ENCODE data around the gene UCK1. TPM values are rescaled to one million over a fixed set of nuclear protein-coding genes. Genes with fewer than 3 reads are reported as not detected.

The UCK1 gene
- total RNA-seq, 1 experiment from 2014 or later: 31.7 TPM

DNA sequence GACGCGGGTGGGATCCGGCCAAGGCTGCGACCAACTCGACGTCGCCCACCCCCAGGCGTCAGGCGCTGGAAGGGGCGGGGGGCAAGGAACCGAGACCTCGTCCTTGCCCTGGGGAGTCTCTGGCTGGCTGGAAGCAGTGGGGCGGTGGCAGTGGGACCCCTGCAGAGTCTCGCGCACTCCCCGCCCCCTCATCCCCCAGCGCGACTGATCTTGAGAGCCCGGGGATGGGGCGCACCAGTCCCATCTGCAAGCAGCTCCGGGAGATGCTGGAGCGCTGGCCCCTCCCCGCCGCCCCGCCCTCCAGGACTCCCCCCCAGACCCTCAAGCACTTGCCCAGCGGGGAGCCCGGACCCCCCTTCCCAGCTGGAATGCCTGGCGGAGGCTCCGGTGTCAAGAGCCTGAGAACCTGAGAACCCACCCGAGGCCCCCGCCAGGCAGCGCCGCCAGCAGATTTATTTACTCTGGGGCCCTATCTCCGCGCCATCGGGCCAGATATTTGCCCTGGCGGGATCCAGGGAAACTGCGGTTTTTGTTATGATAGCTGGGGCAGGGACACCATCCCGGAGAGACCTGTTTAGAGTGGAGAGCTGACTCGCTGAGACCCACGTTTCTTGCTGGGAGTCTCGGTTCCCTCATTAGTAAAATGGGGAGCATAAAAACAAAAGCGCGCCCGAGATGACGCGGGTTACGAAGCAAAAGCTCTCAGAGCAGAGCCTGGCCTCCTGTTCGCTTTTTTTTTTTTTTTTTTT, 15.4 kb upstream of the UCK1 start:
- Histone ChIP-seq H3K36me3 (ENCODE audit: low read depth) (no peaks in the 10 kb centered on the region), H3F3A (ENCODE audit: insufficient read depth, low read depth) (no peaks in the 10 kb centered on the region), H3K9me3 (ENCODE audit: insufficient read depth, low read depth) (peaks cover 17% of the 10 kb centered on the region), H3K4me1 (replicated peaks; ENCODE audit: insufficient read depth) (peaks cover 21% of the 10 kb centered on the region), H3K4me3 (peak overlapping the region; percentile 40; the same call in 1 of the 2 replicates), H3K27ac (no peak overlapping the region), H3K27me3 (ENCODE audit: insufficient read depth, low read depth) (peaks cover 64% of the 10 kb centered on the region), H3K9me2 (ENCODE audit: insufficient read depth) (no peaks in the 10 kb centered on the region), H3K79me2 (ENCODE audit: low read depth) (no peaks in the 10 kb centered on the region), H3K4me2 (peak overlapping the region; percentile 72), H2AFZ (no peak overlapping the region), H4K20me1 (ENCODE audit: insufficient read depth) (no peaks in the 10 kb centered on the region)
- peak; percentile 51 to 69 for DNase-seq
- no TSS peak for BruUV-seq (replicated peaks)
- TF ChIP-seq EZH2 (IDR thresholded peaks at IDR 0.05; ENCODE audit: low read depth): no peak
- TF ChIP-seq, protein P1, sequence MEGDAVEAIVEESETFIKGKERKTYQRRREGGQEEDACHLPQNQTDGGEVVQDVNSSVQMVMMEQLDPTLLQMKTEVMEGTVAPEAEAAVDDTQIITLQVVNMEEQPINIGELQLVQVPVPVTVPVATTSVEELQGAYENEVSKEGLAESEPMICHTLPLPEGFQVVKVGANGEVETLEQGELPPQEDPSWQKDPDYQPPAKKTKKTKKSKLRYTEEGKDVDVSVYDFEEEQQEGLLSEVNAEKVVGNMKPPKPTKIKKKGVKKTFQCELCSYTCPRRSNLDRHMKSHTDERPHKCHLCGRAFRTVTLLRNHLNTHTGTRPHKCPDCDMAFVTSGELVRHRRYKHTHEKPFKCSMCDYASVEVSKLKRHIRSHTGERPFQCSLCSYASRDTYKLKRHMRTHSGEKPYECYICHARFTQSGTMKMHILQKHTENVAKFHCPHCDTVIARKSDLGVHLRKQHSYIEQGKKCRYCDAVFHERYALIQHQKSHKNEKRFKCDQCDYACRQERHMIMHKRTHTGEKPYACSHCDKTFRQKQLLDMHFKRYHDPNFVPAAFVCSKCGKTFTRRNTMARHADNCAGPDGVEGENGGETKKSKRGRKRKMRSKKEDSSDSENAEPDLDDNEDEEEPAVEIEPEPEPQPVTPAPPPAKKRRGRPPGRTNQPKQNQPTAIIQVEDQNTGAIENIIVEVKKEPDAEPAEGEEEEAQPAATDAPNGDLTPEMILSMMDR (conservative IDR thresholded peaks at IDR 0.05): no peak
- CTCF ChIA-PET: interaction anchor here (0.5 to 0.7 kb wide), 4 partner anchors 44 to 1036 kb away, joined by 4 to 7 read pairs (median 4); partner anchors contain the start of gene BARHL1
- POLR2A ChIA-PET (ENCODE audit: unreplicated experiment): interaction anchor here (0.8 kb wide), 1 partner anchor 216 kb away, joined by 11 read pairs; no protein-coding TSS in a partner anchor
- intact Hi-C loops (cut with micrococcal nuclease; ENCODE audit: unreplicated experiment): no loop called here

DNA sequence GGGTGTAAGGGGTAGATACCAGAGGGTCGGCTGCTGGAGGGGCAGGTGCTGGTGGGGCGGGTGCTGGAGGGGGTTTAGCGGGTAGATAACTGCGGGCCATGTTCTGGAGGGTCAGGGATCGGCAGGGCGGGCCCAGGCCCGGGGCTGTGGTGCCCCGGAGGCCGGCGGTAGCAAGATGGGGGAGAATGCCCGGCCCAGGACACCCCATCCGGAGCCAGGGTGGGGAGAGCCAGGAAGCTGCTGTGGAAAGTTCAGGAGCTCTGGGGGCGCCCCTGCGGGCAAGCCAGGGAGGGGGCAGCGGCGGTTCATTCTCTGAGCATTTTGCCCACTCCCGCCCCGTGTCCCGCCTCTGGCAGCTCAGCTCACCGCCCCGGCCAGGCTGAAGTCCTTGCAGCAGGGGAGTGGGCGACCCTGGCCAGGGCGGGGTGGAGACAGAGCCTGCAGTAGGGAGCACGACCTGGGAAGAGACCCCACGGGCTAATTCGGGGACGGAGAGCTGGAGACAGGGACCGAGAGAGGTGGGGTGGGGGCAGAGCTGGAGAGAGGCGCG, 14.8 kb upstream of the UCK1 start:
- ChIA-PET CTCF (interaction anchor here (0.5 kb wide), 1 partner anchor 44 kb away, joined by 4 read pairs; no protein-coding TSS in a partner anchor), POLR2A (ENCODE audit: unreplicated experiment) (no interaction called here)
- Histone ChIP-seq H3K36me3 (ENCODE audit: low read depth) (no peaks in the 10 kb centered on the region), H3K79me2 (ENCODE audit: low read depth) (no peaks in the 10 kb centered on the region), H3K9me2 (ENCODE audit: insufficient read depth) (no peaks in the 10 kb centered on the region), H2AFZ (no peak overlapping the region), H3K4me2 (peak overlapping the region; percentile 72), H3K27ac (no peak overlapping the region), H3K4me1 (replicated peaks; ENCODE audit: insufficient read depth) (peaks cover 21% of the 10 kb centered on the region), H3K9me3 (ENCODE audit: insufficient read depth, low read depth) (peaks cover 17% of the 10 kb centered on the region), H3F3A (ENCODE audit: insufficient read depth, low read depth) (no peaks in the 10 kb centered on the region), H3K4me3 (no peak overlapping the region), H4K20me1 (ENCODE audit: insufficient read depth) (no peaks in the 10 kb centered on the region), H3K27me3 (ENCODE audit: insufficient read depth, low read depth) (peaks cover 64% of the 10 kb centered on the region)
- DNase-seq: no peak
- BruUV-seq (replicated peaks): no TSS peak
- TF ChIP-seq, protein P1 (conservative IDR thresholded peaks at IDR 0.05): no peak
- TF ChIP-seq EZH2 (IDR thresholded peaks at IDR 0.05; ENCODE audit: low read depth): no peak
- intact Hi-C loops (cut with micrococcal nuclease; ENCODE audit: unreplicated experiment): no loop called here

DNA sequence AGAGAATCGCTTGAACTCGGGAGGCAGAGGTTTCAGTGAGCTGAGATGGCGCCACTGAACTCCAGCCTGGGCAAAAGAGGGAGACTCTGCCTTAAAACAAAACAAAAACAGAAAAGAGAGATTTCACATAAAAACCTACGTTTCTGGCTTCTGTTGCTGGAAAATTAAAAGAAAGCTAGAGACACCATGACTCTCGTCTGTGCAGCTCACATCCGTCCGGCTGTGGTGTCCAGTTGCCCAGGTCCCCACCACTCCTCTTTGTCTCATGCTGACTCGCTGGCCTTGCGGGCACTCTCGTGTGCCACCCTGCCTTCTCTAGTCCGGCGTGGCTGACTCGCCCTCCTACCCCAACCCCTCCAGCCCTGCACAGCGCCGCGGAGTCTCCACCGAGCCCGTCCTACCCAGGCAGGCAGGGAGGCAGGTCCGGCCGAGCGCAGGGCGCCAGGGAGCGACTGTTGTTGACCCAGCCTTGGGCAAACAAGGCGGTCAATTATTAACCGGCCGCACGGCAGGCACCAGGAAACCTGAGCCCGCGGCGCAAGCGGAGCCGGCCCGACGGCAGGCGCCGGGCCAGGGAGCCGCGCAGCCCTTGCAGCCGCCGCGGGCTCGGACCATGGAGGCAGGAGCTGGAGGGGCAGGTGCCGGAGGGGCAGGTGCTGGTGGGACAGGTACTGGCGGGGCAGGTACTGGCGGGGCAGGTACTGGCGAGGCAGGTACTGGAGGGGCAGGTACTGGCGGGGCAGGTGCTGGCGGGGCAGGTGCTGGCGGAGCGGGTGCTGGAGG, 14.1 kb upstream of the UCK1 start, which contains the start of gene PRRT1B:
PRRT1B (plus strand) TSS at position 521 of the 783 bp plus-strand sequence; CDS start at position 614, 93 bp downstream.
- H3K4me3 ChIP-seq: peak within 1 kb of the TSS; percentile 40; the same call in 1 of the 2 replicates
- POLR2A ChIA-PET (ENCODE audit: unreplicated experiment): no interaction called here

More for the DNA sequence above, 14.1 kb upstream of the UCK1 start, which contains the start of gene PRRT1B:
- no peaks in the 10 kb centered on the region for H3K9me2 ChIP-seq (ENCODE audit: insufficient read depth)
- no peak within 1 kb of the TSS for H3K27ac ChIP-seq
- no peaks in the 10 kb centered on the region for H4K20me1 ChIP-seq (ENCODE audit: insufficient read depth)
- no peaks in the 10 kb centered on the region for H3F3A ChIP-seq (ENCODE audit: insufficient read depth, low read depth)
- H2AFZ ChIP-seq: peak within 1 kb of the TSS; percentile 78
- H3K36me3 ChIP-seq (ENCODE audit: low read depth): no peaks in the 10 kb centered on the region
- CTCF ChIA-PET: interaction anchor here (0.6 to 0.7 kb wide), 2 partner anchors 21 to 357 kb away, joined by 4 to 5 read pairs; no protein-coding TSS in a partner anchor
- no peaks in the 10 kb centered on the region for H3K79me2 ChIP-seq (ENCODE audit: low read depth)
- peaks cover 17% of the 10 kb centered on the region for H3K9me3 ChIP-seq (ENCODE audit: insufficient read depth, low read depth)
- no peak for TF ChIP-seq EZH2 (IDR thresholded peaks at IDR 0.05; ENCODE audit: low read depth)
- TF ChIP-seq, protein P1 (conservative IDR thresholded peaks at IDR 0.05): no peak
- peak; percentile 68 to 71 for DNase-seq
- no TSS peak for BruUV-seq (replicated peaks)
- H3K4me1 ChIP-seq (replicated peaks; ENCODE audit: insufficient read depth): peaks cover 21% of the 10 kb centered on the region
- H3K27me3 ChIP-seq (ENCODE audit: insufficient read depth, low read depth): peaks cover 60% of the 10 kb centered on the region
- intact Hi-C loops (cut with micrococcal nuclease; ENCODE audit: unreplicated experiment): no loop called here
- H3K4me2 ChIP-seq: peak within 1 kb of the TSS; percentile 72
